Tibial nerve (tissue), 3 donors: ENCODE measurements around the gene B9D1.

Experiments used
- CTCF ChIP-seq, 5 experiments: fragments of 200-600 bp in 3 of 5; fragments of 450-650 bp in 2 of 5; sonication (generic) in 3 of 5; IDR thresholded peaks; one replicate each; pipeline ENCODE4 v1.5.1; 2016 to 2019; ENCODE audit warnings: antibody characterized with exemption in 5 of 5, mild to moderate bottlenecking in 3 of 5, moderate library complexity in 2 of 5
- POLR2A ChIP-seq, 2 donors: fragments of 450-650 bp; IDR thresholded peaks; one replicate each; pipeline ENCODE4 v1.6.1; 2017; ENCODE audit warnings: antibody characterized with exemption in 2 of 2, mild to moderate bottlenecking in 2 of 2, moderate library complexity in 2 of 2

GRCh38 chr17:19376811-19377210 is 14.3 kb upstream of the B9D1 start:
- no peak for TF ChIP-seq CTCF (IDR thresholded peaks at IDR 0.05)
- no peak for TF ChIP-seq POLR2A (IDR thresholded peaks at IDR 0.05)
